Activated naive CD4-positive, alpha-beta T cell treated with anti-CD3 and anti-CD28 coated beads for 36 hours (primary cell): ENCODE results near the gene CA5A. TPM values are rescaled to one million over a fixed set of nuclear protein-coding genes. Genes with fewer than 3 reads are reported as not detected.
"Not testable (repeated sequence)": the region's sequence is repeated elsewhere in the genome, so short reads cannot be mapped to it uniquely, and the experiment has no call there.

ENCODE experiments used
- CTCF ChIA-PET: fragments of 350-600 bp; sonication (Branson Sonifier 250); formaldehyde crosslinking; loops from one replicate; lab custom pipeline; 2021; ENCODE audit warnings: antibody characterized with exemption; lab: Charles Lee
- DNase-seq: peaks from one replicate; pipeline ENCODE4 v3.0.0-alpha.2; 2020
- H3K27ac Mint-ChIP-seq: one replicate; pipeline ENCODE4 v1.8.0; 2021; ENCODE audit warnings: mild to moderate bottlenecking, mixed read lengths
- H3K27me3 Mint-ChIP-seq: one replicate; pipeline ENCODE4 v1.8.0; 2021; ENCODE audit warnings: low read depth, mixed read lengths
- H3K36me3 Mint-ChIP-seq: one replicate; pipeline ENCODE4 v1.8.0; 2021; ENCODE audit warnings: low read depth, mixed read lengths
- H3K4me1 Mint-ChIP-seq: one replicate; pipeline ENCODE4 v1.8.0; 2021; ENCODE audit warnings: low read depth, mixed read lengths
- H3K4me3 Mint-ChIP-seq: one replicate; pipeline ENCODE4 v1.8.0; 2021; ENCODE audit warnings: mild to moderate bottlenecking, moderate library complexity, mixed read lengths
- H3K9me3 Mint-ChIP-seq: one replicate; pipeline ENCODE4 v1.8.0; 2021; ENCODE audit warnings: mixed read lengths
- intact Hi-C: fragments of 100-400 bp; cut with micrococcal nuclease; formaldehyde crosslinking; loops from one replicate; pipeline ENCODE4 v1.15.1; 2023
- total RNA-seq, 2 experiments: library from RNA; stranded (reverse); gene quantifications; one replicate each; pipeline ENCODE4 v1.2.3, GENCODE V29; 2021

CA5A gene
- total RNA-seq, 2 experiments from 2014 or later, result not detected

DNA sequence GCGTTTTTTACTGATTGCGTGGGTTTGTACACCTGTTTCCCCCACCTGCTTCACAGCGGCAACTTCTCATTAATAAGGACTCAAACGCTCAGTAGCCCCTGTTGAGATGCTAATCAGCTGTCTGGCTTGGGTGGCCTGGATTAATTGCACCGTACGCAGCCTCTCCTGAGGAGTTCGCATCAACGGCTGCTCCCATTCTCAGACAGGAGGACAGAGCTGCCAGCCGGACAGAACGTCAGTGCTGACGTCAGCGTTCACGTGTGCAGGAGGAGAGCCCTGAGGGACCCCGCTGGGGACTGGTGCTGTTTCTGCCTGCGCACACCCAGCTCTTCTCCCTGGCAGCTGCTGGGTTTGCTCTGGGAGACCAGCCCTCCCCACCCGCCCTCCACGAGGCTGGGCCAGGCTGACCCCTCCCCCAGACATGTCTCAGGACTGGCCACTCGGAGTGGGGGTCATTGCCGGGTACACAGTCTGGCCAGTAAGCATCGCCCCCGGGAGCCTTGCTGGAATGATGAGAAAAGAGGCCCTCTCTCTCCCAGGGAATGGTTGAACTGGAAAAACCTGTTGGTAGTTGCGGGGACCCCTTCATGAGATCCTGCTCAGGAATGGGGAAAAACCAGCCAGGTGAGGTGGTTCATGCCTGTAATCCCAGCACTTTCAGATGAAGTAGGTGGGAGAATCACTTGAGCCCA is 9.2 kb upstream of the CA5A start:
- Mint-ChIP-seq H3K4me3 (peak overlapping the region; percentile 22), H3K27me3 (no peaks in the 10 kb centered on the region), H3K27ac (no peak overlapping the region), H3K4me1 (peaks cover 8% of the 10 kb centered on the region), H3K9me3 (no peaks in the 10 kb centered on the region), H3K36me3 (no peaks in the 10 kb centered on the region)
- CTCF ChIA-PET, result no interaction called here
- intact Hi-C loops, result no loop called here
- DNase-seq, result peak; percentile 32

DNA sequence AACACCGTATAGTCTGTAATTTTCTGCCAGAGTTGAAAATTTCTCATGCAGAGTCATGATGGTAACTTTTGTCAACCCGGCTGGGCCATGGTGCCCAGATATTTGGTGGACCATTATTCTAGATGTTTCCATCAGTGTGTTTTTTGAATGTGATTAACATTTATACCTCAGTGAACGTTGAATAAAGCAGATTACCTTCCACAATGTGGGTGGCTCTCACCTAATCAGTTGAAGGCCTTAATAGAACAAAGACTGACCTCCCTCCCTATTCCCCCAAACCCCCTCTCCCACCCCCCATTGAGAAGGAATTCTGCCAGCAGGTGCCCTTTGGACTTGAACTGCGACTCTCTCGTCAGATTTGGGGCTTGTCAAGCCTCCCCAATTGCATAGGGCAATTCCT is 6.4 kb upstream of the CA5A start:
- Mint-ChIP-seq H3K27me3 (no peaks in the 10 kb centered on the region), H3K36me3 (no peaks in the 10 kb centered on the region), H3K27ac (no peak overlapping the region), H3K4me1 (peaks cover 9% of the 10 kb centered on the region), H3K9me3 (peaks cover 2% of the 10 kb centered on the region), H3K4me3 (no peak overlapping the region)
- intact Hi-C loops, result no loop called here
- CTCF ChIA-PET, result no interaction called here
- no peak for DNase-seq

DNA sequence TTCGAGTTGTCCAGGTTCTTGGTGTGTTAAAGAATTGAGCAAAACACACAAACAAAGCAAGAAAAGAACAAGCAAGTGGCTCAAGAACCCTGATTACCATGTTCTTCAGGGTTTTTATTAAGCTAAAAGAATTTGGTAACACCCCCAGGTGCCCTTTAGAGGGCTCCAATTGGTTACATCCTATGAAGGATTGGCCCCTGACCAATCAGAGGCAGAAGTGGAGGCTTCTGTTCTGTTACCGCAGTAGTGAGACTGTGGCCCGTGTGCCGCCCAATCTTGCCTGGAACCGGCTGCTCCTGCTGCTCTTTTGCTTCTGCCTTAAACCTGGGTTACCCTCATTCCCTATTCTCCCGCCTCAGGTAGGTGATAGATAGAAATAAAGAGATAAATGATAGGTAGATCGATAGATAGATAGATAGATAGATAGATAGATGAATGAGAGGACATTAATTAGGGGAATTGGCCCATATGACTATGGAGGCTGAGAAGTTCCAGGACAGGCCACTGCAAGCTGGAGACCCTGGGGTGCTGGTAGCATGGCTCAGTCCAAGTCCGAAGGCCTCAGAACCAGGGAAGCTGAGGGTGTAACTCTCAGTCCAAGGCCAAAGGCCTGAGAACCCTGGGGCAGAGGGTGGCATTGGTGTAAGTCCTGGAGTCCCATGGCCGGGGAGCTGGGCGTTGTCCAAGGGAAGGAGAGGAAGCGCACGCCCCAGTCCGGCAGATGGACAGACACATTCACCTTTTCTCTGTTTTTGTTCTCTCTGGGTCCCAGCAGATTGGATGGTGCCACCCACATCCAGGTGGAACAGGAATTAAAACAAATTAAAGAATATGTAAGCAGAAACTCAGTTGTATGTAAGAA is 3.5 kb upstream of the CA5A start:
- intact Hi-C loops, result no loop called here
- CTCF ChIA-PET, result no interaction called here
- Mint-ChIP-seq H3K36me3 (no peaks in the 10 kb centered on the region), H3K4me1 (peaks cover 5% of the 10 kb centered on the region), H3K4me3 (no peak overlapping the region), H3K27ac (no peak overlapping the region), H3K27me3 (no peaks in the 10 kb centered on the region), H3K9me3 (peaks cover 2% of the 10 kb centered on the region)
- DNase-seq, result no peak

DNA sequence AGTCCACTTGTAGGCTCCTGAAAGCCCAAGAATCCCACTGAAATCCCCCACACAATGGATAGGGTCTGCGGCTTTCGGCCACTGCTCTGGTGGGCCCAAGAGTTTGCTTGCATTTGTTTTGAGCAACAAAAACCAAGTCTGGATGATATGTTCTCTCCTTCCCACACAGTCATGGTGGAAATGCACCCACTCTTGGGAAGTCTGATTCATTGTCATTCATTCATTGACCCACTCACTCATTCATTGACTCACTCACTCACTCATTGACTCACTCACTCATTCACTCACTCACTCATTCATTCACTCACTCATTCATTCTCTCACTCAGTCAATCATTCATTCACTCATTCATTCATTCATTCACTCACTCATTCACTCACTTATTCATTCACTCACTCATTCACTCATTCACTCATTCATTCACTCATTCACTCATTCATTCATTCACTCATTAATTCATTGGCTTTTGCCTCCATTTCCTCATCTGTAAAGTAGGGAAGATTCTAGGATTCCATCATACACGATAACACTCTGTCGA is 2.2 kb upstream of the CA5A start:
- Mint-ChIP-seq H3K36me3 (no peaks in the 10 kb centered on the region), H3K27ac (no peak overlapping the region), H3K4me1 (peaks cover 5% of the 10 kb centered on the region), H3K4me3 (no peak overlapping the region), H3K9me3 (peaks cover 2% of the 10 kb centered on the region), H3K27me3 (no peaks in the 10 kb centered on the region)
- CTCF ChIA-PET, result no interaction called here
- DNase-seq, result no peak
- intact Hi-C loops, result no loop called here

DNA sequence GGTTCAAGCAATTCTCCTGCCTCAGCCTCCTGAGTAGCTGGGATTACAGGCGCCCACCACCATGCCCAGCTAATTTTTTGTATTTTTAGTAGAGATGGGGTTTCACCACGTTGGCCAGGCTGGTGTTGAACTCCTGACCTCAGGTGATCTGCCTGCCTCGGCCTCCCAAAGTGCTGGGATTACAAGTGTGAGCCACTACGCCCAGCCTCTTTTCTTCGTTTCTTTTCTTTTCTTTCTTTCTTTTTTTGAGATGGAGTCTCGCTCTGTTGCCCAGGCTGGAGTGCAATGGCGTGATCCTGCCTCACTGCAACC is 858 bp upstream of the CA5A start:
- DNase-seq, H3K36me3 Mint-ChIP-seq, H3K9me3 Mint-ChIP-seq, H3K27me3 Mint-ChIP-seq, H3K27ac Mint-ChIP-seq, H3K4me1 Mint-ChIP-seq, H3K4me3 Mint-ChIP-seq, CTCF ChIA-PET, intact Hi-C loops: not testable (repeated sequence)

DNA sequence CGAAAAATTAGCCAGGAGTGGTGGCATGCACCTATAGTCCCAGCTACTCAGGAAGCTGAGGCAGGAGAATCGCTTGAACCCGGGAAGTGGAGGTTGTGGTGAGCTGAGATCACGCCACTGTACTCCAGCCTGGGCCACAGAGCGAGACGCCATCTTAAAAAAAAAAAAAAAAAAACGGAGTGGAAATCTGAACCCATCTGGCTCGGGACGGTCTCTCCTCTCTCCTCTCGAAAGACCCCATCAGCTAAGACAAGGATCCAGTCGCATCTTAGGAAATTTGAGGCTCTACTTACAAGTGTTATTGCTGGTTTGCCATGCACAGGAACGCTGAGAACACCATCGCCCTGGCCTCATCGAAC is 334 bp downstream of the CA5A start:
- H3K4me1 Mint-ChIP-seq, H3K4me3 Mint-ChIP-seq, intact Hi-C loops, H3K9me3 Mint-ChIP-seq, H3K36me3 Mint-ChIP-seq, DNase-seq, H3K27me3 Mint-ChIP-seq, H3K27ac Mint-ChIP-seq: not testable (repeated sequence)
- CTCF ChIA-PET, result interaction anchor here (0.6 kb wide), 1 partner anchor 47 kb away, joined by 3 read pairs; no protein-coding TSS in a partner anchor

DNA sequence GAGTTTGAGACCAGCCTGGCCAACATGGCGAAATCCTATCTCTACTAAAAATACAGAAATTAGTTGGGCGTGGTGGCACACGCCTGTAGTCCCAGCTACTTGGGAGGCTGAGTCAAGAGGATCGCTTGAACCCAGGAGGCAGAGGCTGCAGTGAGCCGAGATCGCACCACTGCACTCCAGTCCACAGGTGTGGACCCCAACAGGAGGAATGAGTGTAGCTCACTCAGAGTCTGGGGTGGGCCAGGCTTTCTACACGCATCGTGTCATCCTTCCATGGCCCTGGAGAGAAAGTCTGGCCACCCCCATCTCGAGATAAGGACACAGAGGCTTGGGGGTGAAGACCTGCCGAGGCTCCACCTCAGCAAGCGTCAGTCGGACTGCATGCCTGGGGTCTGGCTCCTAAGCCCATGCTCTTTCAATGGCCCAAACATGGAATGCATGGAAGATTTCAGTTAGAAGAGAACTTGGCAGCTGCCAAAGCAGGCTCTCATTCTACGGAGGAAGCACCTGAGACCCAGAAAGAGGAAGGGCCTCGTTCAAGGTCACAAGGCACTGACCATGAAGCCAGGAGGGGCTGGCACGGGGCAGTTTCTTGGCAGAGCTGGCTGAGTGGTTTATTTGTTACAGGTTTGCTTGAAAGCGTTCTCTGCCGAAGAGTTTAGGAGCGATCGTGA is 1.4 kb downstream of the CA5A start:
- H3K4me1 Mint-ChIP-seq, H3K4me3 Mint-ChIP-seq, H3K9me3 Mint-ChIP-seq, H3K27me3 Mint-ChIP-seq, DNase-seq, CTCF ChIA-PET, H3K36me3 Mint-ChIP-seq, H3K27ac Mint-ChIP-seq, intact Hi-C loops: not testable (repeated sequence)

DNA sequence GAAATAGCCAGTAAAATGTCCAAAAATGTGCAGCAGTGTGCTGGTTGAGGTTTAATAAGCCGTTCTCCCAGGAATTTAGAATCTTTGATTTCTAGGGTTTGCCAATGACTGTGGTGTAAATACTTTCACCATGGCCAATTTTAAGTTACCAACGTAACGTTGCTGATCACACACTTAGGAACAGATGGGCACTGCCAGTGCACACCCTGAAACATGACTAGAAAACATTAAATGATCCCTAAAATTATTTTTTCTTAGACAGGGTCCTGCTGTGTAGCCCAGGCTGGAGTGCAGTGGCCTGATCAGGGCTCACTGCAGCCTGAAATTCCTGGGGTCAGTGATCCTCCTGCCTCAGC is 3.2 kb downstream of the CA5A start:
- H3K9me3 Mint-ChIP-seq, result no peaks in the 10 kb centered on the region
- no peaks in the 10 kb centered on the region for H3K27me3 Mint-ChIP-seq
- intact Hi-C loops, result no loop called here
- CTCF ChIA-PET, result no interaction called here
- no peak overlapping the region for H3K27ac Mint-ChIP-seq
- no peaks in the 10 kb centered on the region for H3K36me3 Mint-ChIP-seq
- H3K4me3 Mint-ChIP-seq, result no peak overlapping the region
- H3K4me1 Mint-ChIP-seq, result no peaks in the 10 kb centered on the region
- DNase-seq, result no peak

DNA sequence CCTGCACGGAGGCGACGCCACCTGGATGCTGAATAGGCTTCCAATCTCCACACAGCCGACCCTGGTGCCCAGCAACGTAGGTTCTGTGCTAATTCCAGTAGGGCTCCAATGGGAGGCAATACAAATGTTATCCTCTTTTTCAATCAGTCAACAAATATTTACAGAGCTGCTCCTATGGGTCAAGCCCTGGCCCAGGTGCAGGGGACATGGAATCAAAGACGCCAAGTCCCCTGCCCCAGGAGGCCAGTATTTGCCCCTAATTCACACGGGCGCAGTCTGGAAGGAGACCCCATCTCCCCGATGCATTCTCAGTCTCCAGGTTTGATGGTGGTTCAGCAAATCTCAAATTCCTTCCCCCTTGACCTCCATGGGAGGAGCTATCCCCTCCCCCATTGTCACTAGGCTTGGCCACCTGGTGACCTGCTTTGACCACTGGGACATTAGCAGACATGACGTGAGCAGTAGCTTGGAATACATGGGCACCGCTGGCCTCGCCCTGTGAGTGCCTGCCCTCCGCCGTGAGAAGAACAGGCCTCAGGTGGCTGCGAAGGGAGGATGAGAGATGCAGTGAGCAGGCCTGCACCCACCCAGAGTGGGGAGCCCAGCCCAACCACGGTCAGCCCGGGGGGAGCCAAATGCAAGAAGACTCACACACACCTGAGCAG is 3.7 kb downstream of the CA5A start:
- H3K4me1 Mint-ChIP-seq, CTCF ChIA-PET, H3K27me3 Mint-ChIP-seq, intact Hi-C loops, DNase-seq, H3K4me3 Mint-ChIP-seq, H3K36me3 Mint-ChIP-seq, H3K9me3 Mint-ChIP-seq, H3K27ac Mint-ChIP-seq: not testable (repeated sequence)

DNA sequence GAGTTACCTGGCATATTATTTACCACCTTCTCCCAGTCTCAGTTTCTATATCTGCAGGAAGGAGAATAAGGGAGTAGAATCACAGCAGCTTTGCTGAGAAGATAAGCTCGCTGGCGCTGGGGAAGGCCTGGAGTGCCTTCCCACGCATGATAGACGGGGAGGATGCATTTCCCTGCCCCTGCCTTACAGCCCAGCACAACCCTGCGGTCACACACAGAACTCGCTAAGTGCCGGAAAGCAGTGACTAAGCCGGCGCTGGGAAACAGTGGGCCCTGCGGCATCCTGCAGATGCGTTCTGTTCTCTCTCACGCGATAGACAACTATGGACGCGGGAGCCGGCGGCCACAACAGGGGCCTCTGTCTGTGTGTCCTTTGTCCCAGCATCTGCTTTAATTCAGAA is 4.8 kb downstream of the CA5A start:
- no peak overlapping the region for H3K27ac Mint-ChIP-seq
- no peaks in the 10 kb centered on the region for H3K9me3 Mint-ChIP-seq
- peak; percentile 49 for DNase-seq
- H3K27me3 Mint-ChIP-seq, result no peaks in the 10 kb centered on the region
- peaks cover 3% of the 10 kb centered on the region for H3K4me1 Mint-ChIP-seq
- no peak overlapping the region for H3K4me3 Mint-ChIP-seq
- intact Hi-C loops, result no loop called here
- no peaks in the 10 kb centered on the region for H3K36me3 Mint-ChIP-seq
- CTCF ChIA-PET, result interaction anchor here (0.7 to 1.0 kb wide), 2 partner anchors 20 to 164 kb away, joined by 6 to 7 read pairs; partner anchors contain the start of gene BANP

DNA sequence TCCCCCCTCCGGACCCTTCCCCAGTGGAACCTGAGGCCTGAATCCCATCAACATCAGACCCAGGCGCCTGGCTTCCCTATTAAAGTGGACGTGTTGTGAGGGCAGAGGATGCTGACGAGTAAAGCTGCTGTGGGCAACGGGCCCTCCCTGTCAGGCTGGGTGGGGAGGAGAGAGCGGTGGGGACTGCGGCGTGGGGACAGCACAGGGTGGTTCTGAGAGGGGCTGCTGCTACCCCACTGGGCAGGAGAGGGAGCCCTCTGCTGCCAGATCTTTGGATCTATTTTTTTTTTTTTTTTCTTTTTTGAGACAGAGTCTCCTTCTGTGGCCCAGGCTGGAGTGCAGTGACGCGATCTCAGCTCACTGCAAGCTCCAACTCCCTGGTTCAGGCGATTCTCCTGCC is 5.9 kb downstream of the CA5A start:
- DNase-seq, result peak; percentile 27
- Mint-ChIP-seq H3K4me3 (no peak overlapping the region), H3K4me1 (peaks cover 7% of the 10 kb centered on the region), H3K27ac (no peak overlapping the region), H3K27me3 (no peaks in the 10 kb centered on the region), H3K36me3 (no peaks in the 10 kb centered on the region), H3K9me3 (no peaks in the 10 kb centered on the region)
- intact Hi-C loops, result no loop called here
- CTCF ChIA-PET, result interaction anchor here (0.7 to 1.0 kb wide), 3 partner anchors 21 to 506 kb away, joined by 3 to 6 read pairs (median 3); partner anchors contain the start of genes BANP and KLHDC4

DNA sequence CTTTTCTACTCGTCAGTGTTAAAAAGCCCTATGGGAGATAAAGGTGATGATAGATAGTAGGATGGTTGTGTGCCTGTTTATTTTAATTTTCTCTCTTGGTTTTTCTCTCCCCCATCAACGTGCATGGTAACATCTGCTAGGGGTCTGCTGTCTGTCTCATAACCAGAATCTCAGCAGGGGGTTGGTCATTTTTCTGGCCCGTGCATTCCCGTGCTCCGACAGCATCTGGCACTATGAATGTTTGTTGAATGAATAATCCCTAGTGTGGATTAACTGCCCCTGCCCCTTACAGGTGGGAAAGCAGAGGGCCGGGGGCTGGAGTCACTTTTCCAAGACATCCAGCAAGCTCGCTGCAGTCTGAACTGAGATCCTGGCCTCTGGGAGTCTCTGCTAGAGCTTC is 6.3 kb downstream of the CA5A start:
- no peak overlapping the region for H3K4me3 Mint-ChIP-seq
- H3K27ac Mint-ChIP-seq, result no peak overlapping the region

More for the DNA sequence above, 6.3 kb downstream of the CA5A start:
- Mint-ChIP-seq H3K27me3 (no peaks in the 10 kb centered on the region), H3K36me3 (no peaks in the 10 kb centered on the region), H3K9me3 (no peaks in the 10 kb centered on the region), H3K4me1 (peaks cover 9% of the 10 kb centered on the region)
- no peak for DNase-seq
- CTCF ChIA-PET, result interaction anchor here (0.7 kb wide), 1 partner anchor 164 kb away, joined by 3 read pairs; the partner anchor contains the start of gene KLHDC4
- intact Hi-C loops, result no loop called here
